NCI-H774 (cell line): ENCODE data around the gene RLBP1.

ENCODE experiments used
- DNase-seq: peaks from one replicate; lab custom pipeline; 2025; lab: John Stamatoyannopoulos, UW

The RLBP1 gene

DNA sequence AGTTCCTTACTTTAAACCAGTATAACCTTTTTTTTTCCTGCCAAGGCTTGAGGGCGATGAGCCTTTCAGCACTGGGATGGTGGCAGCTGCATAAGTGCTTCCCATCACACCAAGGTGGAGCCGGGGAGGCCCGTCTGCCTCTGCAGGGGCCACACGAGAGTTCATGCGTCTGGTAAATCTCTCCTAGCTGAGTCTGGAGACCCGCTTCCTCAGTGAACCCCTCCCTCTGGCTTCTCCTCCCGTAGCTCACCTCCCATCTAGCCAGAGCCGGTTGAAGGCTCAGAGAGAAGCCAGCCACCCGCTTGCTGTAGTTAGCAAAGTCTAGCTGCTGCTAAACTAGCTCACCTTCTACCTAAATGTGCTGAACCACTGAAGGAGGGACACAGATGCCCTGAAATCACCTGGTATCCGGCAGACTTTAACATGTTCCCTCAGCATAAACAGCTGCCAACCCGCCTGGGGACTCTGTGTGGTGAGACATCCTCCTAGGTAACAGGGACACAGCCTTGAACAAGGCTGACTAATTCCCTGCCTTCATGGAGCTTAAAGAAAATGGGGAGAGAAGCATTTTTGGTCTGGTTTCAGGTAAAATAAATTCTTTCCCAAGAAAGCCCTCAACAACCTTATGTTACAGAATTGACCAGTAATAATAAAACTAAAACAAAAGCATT, 42.9 kb downstream of the RLBP1 start:
- no peak for DNase-seq

DNA sequence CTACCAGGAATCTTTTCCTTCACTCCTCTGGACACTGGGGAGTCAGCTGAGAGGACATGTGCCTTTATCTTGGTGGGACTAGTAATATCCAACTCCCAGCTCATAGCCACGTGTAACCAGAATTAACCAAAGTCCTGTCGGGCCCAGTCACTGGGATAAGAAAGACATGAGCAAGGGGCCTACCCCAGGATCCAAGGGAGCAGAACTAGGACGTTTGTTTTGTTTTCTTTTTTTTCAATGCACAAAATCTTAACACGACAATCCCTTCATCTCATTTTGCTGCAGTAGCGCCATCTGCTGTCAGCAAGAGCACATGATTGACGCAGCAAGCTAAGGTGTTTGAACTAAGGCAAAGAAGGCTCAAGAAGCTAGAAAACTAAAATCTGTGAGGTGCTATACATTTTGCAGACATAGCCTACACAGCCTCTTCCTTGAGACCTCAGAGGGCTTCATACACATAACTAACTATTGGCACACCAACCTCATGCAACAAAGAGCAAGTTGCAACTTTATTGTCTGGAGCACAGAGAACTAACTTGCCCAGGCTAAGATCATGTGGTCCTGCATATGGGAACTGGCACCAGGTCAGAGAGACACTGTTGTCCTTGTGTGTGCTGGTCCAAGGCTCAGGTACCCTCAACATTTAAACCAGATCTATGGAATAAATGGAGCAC, 43.6 kb downstream of the RLBP1 start:
- DNase-seq = peak; percentile 27

DNA sequence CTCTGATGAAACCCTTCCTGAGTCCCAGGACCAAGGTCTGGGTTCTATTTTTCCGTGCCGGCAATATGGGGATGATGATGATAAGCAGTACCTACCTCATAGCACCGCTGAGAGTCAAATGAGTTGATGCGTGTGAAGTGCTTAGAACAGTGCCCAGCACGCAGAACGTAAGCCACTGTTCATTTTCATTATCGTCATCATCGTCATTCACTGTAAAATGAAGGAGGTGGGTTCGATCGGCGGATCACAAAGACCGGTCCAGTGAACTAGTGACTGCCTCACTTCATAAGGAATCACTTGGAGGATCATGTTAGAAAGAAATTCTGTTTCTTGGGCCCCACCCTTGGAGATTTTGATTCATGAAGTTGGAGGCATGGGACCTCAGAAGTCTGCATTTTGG, 44.3 kb downstream of the RLBP1 start:
- DNase-seq = no peak

DNA sequence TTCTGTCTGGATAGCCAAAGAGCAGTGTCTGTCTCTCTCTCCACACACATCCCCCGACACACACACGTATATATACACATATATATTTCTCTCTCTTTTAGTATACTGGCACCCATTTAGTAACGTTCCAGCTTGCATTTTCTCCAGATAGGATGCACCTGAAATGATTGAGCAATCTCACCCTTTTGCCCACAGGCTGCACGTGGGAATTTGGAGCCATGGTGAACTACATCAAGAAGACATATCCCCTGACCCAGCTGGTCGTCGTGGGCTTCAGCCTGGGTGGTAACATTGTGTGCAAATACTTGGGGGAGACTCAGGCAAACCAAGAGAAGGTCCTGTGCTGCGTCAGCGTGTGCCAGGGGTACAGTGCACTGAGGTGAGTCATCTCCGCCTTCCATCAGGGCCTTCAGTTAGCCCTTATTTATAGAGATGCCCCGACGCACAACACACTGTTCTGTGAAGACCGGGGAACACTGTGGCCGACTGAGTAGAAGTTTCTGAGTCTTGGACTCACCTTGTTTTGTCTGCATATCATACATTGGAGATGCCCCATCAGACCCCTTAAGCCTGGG, 45.7 kb downstream of the RLBP1 start:
- DNase-seq = no peak

DNA sequence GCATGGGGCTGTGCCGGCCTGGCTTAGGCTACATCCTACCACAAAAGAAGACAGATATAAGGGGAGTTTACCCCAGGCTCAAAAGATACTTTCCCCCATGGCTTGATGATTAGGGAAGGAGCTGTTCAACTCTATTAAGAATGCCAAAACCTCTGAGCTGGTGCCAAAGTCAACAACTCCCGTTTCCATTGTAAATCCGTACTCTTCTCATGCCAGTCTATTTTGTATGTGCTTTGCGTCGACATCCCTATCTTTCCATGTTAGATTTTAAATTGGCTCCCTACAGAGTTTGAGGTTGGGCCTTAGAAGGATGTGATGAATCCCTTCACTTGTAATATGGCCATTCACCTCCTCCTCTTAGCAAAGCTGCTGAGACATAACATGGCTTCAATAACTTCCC, 46.9 kb downstream of the RLBP1 start:
- no peak for DNase-seq

DNA sequence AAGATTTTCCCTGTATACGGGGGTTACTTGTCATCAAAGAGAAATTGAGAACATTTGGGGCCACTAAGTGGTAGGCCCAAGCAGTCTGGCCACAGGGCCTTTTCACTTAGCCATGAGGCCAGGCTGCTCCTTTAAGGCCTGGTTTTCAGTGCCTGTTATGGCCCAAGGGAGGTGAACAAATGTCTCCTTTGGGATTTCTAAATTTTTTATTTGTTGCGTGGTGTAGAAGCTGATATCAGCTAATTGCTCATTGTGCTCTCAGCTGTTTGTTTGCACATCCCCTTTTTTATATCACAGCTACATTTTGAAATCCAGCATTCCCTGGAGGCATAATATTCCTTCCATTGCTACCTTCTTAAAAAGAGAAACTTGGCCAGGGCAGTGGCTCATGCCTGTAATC, 48.5 kb downstream of the RLBP1 start:
- DNase-seq = no peak

DNA sequence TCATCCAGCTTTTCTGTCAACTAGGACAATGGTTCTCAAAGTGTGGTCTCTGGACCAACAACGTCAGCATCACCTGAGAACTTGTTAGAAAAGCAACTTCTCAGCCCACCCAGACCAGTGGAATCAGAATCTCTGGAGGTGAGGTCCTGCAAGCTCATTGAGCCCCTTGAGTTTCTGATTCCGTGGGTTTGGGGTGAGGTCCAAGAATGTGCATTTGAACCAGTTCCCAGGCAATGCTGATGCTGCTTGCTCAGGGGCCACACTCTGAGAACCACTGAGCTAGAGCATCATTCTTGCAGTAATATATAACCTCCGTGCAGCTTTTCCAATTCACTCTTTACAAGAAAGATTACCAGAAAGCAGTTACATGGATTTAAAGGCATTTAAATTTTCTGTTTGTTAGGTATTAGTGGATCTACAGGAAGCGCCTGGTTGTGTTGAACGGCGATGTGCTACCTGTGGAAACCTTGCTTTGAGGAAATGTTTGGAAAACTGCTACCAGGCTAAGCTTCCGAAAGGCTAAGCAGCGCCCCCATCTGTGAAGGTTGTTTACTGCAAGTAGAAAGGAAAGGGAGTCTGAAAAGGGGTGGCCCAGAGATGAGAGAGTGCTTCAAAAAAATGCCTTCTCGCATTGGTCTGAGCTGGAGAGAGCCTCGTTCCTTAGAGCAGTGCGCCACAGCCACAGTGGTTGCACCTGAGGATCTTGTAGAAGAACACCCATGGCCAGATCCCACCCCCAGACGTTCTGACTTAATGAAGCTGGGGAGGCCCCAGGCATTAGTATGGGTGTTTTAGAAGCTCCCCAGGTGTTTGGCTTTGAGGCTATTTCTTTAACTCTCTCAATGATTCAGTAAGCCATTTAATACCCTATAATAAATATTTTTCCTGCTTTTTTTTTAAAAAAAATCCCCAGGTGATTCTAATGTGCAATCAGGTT, 50.0 kb downstream of the RLBP1 start:
- peak; percentile 36 for DNase-seq

DNA sequence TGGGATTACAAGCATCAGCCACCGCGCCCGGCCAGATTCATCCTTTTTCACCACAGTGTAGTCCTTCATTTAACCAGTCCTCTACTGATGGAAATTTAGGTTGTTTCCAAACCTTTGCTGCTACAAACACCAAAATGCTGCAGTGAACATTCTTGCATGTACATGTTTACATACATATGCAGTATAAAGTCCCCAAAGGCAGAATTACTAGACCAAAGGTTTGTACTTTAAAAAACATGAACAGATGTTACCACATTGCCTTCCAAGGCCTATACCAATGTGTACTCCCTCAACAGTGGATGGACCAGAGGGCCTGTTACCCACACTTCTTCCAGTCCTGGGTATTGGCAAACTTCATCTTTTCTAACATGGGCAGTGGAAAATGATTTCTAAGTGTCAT, 51.0 kb downstream of the RLBP1 start:
- no peak for DNase-seq

DNA sequence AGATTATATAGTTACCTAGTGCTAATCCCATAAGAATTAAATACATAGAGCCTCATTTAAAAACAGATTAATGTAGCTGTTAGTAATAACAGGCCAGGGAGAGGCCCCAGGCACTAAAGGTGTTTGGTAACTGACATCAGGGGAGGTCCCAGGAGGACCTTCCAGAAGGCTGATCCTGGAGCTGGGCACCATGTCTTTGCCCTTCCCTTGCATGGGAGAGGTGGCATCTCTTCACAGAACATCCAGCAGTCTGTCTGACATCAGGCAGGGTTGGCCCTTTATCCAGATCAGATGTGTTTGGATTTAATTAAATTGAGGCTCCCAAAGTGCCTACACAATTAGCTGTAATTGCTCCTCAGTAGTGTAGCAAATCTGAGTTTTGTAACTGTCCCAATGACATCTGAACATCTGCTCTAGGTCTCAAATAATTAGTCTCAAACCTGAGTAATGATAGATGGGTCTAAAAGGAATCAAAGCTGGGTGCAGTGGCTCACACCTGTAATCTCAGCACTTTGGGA, 53.0 kb downstream of the RLBP1 start:
- no peak for DNase-seq

DNA sequence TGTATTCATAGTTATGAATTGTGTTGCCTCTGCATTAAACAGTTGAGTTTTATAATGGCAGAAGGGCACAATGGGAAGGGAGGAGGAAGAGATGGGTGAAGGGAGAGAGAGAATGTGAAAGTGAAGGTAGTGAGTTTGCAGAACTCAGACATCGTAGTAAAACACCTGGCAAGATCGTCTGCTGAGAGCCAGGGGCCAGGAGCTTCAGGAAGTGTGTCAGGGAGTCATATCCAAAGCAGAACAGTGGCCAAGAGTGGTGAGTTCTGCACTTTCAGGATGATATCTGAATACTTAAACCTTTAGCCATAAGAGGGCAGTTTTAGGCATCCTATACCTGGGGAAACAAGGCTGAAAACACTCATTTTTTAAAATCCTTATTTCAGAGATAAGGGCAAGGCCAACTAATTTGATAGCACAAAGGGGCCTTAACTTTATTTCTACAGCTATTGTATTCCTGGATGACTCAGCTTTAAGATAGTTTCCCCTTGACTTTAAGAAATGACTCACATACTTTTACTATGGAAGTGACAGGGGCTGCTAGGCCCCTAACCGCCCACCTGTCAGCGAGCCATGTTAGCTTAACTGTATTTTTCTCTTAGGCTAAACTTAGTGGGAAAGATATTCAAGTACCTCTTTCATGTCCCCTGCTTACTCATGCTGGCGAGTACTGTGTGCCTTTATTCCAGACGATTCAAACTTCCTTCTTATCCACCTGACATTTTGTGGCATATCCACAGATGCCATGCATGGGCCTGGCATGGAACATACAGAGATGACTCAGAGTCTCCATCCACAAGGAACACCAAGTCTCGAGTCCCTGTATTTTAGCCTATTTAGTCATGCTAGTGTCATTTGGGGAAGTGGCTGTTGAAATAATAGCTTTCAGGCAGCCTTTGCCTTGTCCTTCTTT, 53.9 kb downstream of the RLBP1 start:
- no peak for DNase-seq

DNA sequence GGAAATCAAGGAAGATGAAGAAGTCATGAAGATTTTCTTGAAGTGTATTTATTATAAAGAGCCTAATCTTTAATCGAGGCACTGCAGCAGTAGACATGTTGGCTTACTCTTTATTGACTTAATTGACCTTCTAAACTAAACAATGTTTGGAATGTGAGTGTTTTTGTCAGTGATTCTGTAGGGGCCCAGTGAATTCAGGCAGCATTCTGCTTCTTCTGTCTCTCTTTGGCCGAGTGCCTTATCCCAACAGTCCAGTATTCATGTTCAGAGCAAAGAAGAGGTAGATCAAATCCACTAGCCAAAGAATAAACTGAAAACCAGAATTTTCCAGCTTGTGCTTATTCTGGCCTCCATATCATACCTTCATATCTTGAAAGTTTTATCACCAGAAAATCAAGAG, 55.7 kb downstream of the RLBP1 start:
- no peak for DNase-seq

DNA sequence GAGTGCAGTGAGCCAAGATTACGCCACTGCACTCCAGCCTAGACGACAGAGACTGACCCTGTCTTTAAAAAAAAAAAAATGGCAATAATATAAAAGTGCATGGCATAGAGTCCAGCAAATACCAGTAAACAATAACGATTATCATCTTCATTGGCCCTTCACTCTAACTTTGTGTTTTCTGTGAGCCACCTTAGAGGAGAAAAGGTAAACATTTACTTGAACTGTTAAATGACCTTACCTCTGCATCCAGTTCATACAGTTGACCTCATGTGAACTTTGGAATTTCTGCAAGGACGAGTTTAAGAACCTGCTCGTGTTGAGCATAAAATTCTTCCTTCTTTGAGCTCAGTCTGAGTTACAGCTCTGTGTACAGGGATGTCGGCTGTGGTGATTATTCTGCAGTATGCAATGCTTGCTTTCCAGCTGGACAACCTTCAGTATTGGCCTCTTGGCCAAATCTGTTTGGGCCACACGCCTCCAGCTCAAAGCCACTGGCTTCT, 56.6 kb downstream of the RLBP1 start:
- DNase-seq = no peak

DNA sequence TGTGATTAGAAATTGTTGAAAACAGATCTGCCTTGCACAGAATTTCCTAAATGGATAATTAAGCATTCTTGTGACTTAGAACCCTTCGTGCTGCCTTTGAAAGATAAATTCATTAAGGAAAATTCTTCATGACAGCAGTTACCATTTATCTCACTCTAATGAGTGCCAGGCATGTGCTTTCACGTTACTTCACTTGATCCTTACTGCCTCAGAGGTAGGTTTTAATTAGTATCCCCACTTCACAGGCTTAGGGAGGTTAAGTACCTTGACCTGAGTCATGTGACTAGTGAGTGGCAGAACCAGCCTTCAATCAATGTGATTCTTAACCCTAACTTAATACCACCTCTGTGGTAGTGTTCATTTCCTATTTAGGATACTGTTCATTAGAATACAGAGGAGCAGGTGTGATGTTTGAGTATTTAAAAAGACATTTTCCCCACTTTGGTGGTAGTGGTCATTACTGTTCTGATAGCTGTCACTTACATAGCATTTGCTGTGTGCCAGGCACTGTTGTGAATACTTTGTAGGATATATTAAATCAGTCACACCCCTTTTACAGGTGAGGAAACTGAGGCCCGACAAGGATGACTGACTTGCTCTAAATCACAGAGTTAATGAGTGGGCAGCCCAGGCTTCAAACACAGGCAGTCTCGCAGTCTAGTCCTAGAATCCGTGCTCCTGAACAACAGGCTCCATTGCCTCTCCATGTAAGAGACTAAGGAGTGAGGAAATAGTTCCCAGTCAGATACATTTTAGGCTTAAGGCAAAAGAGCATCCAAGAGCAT, 57.9 kb downstream of the RLBP1 start:
- no peak for DNase-seq

DNA sequence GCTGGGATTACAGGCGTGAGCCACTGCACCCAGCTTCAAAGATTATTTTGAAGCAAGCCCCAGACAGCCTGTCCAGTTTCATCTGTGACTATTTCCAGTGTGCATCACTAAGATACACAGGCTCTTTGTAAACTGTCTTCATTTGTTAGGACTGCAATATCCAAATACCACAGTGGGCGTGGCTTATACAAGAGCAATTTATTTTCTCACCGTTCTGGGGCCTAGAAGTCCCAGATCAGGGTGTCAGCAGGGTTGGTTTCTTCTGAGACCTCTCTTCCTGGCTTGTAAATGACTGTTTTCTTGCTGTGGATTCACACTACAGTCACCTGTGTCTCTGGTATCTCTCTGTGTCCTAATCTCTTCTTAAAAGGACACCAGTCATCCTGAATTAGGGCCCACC, 59.7 kb downstream of the RLBP1 start:
- DNase-seq = no peak
